NOMO-1 treated with DMSO at 0.1 percent for 48 hours (cell line): ENCODE results near the gene PRODH.
A peak's percentile ranks its signal among the peaks of the same experiment; 100 is the strongest.
"Not testable (repeated sequence)": the region's sequence is repeated elsewhere in the genome, so short reads cannot be mapped to it uniquely, and the experiment has no call there.

ENCODE experiments used
- DNase-seq: peaks from one replicate; lab custom pipeline; 2025; ENCODE audit not compliant: unreplicated experiment; lab: John Stamatoyannopoulos, UW

PRODH gene

DNA sequence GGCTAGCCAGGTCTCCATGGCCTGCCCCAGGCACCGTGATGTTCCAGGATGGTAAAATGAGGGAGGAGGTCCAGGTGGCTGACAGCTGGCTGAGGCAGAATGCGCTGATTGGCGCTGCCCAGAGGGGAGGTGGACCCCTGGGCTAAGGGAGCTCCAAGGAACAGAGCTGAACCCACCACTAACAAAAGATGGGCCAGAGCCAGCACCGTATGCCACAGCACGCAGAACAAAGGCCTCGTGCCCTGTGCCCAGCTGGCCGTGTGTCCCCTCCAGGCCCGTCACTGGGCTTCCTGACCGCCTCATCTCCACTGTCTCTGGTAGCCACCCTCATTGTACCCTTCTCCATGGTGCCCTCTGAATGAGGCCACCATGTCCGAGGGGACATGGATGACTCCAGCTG lies 19.6 kb upstream of the PRODH start:
- no peak for DNase-seq

GRCh38 chr22:18954990-18955571 lies 19.0 kb upstream of the PRODH start:
- no peak for DNase-seq

DNA sequence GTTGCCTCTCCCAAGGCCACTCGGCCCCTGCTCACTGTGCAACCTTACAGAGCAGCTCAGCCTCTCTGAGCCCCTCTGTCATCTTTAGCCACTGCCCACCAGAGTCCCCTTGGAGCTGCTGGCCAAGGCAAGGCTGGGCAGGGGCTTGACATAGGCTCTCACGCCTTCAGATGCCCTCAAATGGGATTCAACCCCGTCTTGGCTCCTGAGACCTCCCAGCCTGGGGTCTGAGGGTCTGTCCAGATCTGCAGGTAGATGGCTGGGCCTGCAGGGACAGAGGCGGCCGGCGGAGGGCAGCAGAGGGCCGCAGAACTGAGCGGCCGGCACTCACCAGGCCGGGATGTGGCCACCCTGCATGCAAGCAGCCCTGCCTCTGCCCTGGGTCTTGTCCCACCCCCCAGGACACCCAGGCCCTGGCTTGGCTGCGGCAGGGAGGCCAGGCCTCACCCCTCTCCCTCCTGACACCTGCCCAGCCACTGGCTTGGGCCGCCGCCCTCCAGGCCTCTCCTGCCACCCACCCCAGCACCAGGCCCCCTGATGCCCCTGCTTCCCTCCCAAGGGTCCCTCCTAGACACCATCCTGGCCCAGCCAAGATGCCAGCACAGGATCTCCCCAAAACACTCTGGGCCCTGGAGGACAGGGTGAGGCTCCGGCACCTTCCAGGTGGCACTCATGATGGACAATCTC lies 18.4 kb upstream of the PRODH start:
- DNase-seq, result peak; percentile 49

DNA sequence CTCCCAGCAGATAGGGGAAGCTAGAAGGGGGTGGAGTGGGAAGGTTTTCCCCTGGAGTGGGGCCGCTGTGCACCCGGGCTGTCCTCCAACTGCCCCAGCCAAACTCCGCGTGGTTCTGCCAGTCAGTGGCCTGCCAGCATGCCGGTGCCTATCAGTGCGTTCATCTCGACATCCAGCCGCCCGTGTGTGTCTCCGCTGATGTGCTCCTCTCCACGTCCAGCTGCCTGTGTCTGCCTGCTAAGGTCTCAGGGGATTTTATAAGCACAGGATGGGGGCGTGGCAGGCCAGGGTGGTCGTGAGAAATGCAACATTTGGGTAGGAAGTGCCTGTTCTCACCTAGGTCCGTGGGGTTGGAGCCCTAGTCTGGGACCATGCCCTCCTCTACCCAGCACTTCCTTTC lies 17.0 kb upstream of the PRODH start:
- not testable (repeated sequence) for DNase-seq

DNA sequence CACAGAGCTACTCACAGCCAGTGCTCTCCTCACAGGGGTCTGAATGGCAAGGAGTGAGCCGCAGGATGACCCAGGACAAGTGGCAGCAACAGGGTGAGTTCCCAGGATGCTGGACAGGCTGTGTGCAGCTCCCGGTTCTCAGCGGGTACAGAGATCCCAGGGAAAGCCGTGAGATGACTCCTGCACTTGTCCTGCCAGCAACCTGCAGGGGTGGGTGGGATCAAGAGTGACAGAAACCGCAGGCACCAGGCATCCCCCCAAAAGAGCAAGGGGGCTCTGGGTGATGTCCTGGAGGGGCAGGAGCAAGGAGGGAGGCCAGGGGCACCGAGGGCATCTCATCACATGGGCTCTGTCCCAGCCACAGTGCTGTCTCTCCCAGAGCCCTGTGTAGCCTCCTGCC lies 15.9 kb upstream of the PRODH start:
- DNase-seq, result no peak

DNA sequence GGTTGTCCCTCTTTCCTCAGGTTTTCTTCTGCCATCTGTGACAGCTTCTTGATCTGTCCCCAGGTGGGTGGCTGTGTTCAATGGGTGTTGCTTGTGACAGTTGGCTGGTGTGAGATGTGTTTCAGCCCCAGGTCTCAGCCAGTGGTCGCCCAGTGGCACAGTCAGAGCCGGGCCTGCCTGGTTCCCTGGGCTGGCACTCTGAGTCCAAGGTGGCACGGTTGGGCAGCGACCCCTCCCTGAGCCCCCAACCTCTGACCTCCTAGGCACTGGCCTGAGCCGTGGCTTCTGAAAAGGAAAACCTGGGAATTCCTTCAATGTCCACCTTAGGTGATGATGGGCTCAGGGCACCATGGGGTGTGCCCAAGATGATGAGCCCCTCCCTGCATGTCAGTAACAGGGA lies 14.0 kb upstream of the PRODH start:
- DNase-seq, result no peak

GRCh38 chr22:18947905-18948304 lies 11.8 kb upstream of the PRODH start:
- DNase-seq, result no peak

DNA sequence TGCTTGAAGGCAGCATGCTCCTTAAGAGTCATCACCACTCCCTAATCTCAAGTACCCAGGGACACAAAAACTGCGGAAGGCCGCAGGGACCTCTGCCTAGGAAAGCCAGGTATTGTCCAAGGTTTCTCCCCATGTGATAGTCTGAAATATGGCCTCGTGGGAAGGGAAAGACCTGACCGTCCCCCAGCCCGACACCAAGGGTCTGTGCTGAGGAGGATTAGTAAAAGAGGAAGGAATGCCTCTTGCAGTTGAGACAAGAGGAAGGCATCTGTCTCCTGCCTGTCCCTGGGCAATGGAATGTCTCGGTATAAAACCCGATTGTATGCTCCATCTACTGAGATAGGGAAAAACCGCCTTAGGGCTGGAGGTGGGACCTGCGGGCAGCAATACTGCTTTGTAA lies 11.0 kb upstream of the PRODH start:
- DNase-seq, result not testable (repeated sequence)

DNA sequence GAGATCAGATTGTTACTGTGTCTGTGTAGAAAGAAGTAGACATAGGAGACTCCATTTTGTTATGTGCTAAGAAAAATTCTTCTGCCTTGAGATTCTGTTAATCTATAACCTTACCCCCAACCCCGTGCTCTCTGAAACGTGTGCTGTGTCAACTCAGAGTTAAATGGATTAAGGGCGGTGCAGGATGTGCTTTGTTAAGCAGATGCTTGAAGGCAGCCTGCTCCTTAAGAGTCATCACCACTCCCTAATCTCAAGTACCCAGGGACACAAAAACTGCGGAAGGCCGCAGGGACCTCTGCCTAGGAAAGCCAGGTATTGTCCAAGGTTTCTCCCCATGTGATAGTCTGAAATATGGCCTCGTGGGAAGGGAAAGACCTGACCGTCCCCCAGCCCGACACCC lies 2.6 kb upstream of the PRODH start:
- not testable (repeated sequence) for DNase-seq

DNA sequence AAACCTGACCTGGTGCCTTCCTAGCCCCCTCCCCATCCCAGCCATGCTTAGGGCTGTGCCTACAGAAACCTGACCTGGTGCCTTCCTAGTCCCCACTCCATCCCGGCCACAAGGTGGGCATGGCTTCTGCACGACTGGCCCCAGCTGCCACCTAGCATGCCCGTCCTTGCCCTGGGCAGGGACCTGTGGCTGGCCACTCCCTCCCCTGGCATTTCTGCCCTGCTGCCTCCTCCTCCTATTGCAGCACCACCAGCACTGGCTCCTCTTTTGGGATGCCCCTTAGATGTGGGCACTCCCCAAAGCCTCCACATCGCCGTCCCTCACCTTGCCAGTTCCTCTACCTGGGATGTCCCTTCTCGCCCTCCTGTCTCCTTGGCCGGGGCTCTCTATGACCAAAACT lies 1.4 kb downstream of the PRODH start:
- DNase-seq, result not testable (repeated sequence)

DNA sequence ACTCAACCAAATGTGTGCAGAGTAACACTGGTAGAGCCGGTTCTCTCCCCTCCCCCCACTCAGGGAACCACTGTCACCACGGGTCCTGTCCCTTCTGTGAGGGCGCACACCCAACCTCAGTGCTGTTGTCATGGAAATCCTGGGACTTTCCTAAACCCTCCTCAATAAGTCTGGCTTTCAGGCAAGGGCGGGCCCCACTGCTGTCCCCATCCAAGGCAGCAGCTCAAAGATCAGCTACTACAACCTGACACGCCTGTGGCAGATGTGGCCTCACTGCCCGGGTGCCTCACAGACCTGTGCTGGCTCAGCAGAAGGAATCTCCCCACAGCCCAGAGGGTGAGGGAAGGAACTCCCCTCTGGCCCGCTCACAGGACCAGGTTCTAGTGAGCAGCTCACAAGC lies 2.2 kb downstream of the PRODH start:
- DNase-seq, result no peak

DNA sequence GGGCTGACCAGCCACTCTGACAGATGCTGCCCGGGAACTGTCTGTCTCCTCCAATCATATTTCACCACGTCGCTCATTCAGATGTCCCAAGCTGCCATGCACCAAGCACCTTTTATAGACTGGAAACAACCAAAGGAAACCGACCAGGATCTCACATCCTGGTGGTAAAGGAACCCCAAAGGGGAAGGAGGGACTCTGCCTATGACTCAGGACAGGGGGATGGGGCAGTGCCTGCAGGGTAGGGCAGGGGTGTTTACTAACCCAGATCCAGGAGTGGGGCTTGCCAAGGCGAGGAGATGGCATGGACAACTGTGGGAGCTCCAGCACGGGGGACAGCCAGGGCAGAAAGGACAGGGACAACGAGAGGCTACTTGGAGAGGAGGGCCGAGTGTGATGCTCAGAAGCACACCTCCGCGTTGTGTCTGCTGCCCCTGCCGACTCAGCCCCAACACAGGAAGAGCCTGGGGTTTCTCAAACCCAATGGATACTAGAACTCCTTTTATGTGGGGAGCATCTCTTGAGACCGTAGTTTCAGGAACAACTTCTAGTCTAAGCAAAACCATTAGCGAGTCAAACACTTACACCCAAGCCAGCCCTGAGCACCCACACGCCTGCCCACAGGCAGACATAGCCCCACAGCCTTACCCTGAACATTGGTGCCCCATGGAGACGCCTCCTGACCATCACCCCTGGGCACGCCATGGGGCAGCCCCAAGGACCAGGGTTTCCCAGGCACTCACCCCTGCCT lies 4.0 kb downstream of the PRODH start:
- no peak for DNase-seq

GRCh38 chr22:18929459-18929858 lies 6.6 kb downstream of the PRODH start:
- DNase-seq, result no peak

GRCh38 chr22:18927573-18927972 lies 8.5 kb downstream of the PRODH start:
- DNase-seq, result no peak

DNA sequence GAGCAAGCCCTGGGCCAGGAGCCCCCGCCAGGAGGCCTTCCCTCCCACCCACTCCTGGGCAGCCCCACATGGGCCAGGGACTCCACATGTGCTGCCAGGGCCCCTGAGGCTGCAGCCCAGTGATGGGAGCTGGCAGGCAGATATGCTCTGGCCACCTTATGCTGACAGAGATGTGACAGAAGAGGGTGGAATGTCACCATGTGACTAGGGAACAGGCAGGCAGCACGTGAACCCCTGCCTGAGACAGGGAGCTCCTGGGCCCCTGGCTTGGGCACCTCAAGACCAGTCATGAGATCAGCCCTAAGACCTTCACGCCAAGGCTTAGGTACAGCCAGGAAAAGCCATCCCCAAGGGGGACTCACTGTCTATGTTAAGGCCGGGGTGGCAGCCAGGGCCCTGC lies 9.1 kb downstream of the PRODH start:
- DNase-seq, result no peak

- no peak for DNase-seq
Measured at GRCh38 chr22:18925368-18926064, 10.6 kb downstream of the PRODH start.

DNA sequence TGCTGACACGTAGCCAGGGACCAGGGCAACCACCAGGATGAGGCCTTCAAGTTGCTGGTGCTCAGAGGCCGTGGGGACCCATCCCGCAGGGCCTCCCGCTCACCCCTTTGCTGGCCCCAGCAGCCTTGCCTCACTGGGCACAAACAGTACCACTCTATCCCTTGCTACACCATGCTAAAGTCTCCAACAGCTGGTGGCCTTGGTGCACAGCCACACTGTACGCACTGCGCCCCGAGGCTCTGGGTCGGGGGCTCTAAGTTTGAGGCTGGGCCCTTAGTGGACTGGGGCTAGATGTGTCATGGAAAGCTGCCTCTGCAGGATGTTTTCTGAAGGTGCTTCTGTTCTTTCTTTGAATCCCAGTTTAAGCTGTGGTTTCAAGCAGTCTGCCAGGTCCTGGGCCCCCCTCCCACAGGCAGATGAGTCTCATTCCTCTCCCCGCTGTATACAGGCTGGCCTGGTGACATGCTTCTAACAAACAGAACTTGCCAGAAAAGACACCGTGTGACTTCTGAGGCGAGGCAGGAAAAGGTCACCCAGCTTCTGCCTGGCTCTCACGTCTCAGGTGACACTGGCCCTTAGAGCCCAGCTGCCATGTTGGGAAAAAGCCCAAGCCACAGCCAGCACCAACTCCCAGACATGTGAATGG lies 15.7 kb downstream of the PRODH start:
- not testable (repeated sequence) for DNase-seq

DNA sequence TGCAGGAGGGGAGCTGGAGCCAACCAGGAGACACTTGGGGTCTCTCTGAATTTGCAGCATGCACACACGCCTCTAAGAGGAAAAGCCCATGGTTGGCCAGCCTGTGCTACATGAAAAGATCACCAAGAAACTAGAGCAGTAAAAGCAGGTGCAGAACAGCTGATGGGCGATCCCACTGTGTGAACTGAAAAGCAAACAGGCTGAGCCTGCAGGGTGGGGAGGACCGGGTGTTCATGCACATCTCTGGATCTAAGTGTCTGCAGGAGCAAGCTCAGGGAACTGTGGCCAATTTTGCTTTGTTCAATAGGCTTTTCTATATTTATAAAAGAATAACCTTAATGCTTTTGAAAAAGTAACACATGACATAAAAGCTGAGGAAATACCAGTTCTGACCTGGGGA lies 18.3 kb downstream of the PRODH start:
- DNase-seq, result not testable (repeated sequence)

DNA sequence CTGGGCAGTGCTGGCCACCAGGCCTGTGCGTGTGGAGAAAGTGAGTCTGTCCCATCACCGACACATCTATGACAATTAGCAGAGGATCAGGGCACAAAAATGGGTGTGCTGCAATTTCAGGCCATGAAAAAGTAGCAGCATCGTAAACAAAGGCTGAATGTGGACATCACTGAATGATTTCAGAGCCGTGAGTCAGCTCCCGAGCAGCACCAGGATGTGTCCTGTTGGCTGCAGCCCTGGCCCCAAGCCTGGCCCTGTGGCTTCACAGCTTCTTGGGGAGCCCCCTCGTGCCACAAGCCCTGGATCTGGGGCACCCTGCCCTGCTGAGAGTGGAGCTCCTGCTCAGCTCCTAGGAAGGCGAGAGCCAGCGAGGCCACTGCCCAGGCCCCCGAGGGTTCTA lies 20.5 kb downstream of the PRODH start:
- DNase-seq, result not testable (repeated sequence)

DNA sequence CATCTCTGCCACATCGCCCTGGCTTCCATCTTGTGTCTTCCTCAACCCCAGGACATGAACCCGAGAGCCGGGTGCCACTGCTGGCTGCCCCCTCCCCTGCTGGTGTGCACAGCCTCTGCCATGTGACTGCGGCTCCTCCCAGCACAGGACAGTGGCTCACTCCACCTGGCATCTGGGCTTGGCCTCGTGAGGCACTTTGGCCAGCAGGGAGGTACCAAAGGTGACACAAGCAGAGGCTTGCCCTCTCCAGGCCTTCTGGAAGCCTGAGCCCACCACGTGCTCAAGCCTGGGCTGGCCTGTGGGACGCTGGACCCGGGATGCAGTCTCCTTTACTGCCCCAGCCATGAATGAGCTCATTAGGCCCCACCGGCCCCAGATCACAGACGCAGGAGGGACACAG lies 21.5 kb downstream of the PRODH start:
- not testable (repeated sequence) for DNase-seq

DNA sequence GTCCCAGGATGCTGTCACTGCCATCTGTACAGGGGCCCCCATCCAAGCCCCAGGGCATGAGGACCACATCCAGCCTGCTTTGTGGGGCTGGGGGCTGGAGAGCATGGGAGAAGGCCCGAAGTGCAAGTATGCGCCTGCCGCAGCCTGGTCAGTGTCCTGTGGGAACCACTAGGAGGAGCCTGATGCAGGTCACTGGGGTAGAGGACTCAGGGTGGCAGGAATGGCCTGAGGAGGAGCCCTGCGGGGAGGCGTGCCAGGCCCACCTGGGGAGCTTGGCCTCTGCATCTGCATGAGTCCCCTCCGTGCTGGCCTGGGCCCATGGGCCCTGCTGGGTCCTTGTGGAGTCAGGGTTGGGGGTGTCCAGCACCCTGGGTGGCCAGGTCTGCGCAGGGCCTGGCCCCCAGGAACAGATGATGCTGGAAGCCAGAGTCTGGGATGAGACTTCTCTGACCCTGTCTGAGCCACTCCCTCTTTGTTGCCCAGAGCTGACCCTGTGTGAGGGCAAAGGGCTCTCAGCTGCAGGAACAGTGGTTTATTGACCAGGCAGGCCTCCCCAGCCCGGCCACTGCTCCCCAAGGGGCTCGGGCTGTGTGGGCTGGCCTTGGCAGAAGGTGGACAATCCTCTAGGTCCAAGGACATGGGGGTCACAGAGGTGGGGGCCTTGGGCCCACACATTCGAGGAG lies 23.7 kb downstream of the PRODH start:
- not testable (repeated sequence) for DNase-seq
